ENCODE data around the gene TMED9.
A peak's percentile ranks its signal among the peaks of the same experiment; 100 is the strongest.

Gene TMED9

DNA sequence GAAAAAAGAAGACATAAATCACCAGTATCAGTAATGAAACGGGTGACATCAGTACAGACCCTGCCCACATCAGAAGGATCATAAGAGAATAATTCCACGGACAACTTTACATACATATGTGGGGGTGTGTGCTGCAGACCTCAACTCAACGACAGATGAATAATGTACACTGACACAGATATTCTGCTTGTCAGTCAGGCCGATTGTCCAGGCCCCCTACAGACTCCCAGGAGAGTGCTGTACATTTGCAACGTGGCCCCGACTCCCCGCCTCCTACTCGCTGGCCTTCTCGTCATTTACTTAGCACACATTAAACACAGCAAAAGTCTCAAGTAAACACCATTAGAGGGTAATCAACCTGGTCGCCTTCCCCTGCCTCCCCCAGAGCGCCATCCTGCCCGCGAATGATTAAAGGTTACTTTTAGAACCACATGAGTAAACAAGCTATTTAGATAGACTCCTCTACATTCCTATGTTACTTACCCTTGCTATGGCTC is 3.5 kb upstream of the TMED9 start:
- ATAC-seq, result peak in 1 of 2 donors; percentile 18

DNA sequence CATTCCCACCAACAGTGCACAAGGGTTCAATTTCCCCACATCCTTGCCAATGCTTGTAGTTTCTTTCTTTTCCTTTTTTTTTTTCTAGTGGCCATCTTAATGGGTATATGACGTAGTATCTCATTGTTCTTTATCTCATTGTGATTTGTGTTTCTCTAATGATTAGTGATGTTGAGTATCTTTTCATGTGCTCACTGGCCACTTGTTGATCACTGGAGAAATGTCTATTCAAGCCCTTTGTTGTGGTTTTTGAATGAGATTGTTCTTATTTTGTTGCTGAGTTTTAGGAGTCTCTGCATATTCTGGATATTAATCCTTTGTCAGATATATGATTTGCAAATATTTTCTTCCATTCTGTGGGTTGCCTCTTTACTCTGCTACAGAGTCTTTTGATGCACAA is 1.6 kb upstream of the TMED9 start:
- no peak for ATAC-seq

DNA sequence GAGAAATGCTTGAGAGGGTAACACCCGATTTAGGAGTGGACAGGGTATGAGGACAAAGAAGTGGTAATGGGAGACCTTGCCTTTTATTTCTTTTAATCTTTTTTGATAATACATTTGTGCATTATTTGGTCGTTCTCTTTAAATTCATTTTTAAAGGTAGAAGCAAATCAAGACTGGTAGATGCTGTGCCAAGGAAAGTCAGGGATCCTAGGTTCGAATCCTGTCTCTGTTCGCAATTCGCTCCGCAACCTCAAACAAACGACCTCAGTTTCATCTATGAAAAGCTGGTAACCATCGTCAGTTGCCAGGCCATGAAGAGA is 353 bp upstream of the TMED9 start:
- ATAC-seq, result no peak

DNA sequence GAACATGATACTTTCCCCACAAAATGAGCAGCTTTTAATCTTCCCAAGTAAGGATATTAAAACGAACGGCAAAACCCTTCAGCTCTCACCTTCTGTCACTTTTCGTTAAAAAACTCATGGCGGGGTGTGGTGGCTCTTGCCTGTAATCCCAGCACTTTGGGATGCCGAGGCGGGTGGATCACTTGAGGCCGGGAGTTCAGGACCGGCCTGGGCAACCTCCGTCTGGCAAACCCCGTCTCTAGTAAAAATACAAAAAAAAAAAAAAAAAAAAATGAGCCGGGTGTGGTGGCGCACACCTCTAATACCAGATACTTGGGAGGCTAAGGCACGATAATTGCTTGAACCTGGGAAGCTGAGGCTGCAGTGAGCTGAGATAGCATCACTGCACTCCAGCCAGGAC is 902 bp downstream of the TMED9 start:
- no peak for ATAC-seq

DNA sequence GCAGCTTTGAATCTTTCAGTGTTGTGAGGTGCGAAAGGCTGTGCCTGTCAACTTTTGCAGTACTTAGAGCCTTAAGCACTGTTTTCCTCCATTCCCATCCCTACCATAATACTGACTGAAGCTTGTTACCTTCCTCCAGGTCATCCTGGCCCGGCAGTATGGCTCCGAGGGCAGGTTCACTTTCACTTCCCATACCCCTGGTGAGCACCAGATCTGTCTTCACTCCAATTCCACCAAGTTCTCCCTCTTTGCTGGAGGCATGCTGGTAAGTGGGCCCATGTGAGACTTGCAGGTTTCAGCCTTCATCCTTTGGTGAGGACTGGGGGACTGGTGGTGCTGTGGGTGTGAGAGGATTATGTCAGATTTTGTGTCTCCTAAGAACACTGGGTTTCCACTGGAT is 1.5 kb downstream of the TMED9 start:
- no peak for ATAC-seq

DNA sequence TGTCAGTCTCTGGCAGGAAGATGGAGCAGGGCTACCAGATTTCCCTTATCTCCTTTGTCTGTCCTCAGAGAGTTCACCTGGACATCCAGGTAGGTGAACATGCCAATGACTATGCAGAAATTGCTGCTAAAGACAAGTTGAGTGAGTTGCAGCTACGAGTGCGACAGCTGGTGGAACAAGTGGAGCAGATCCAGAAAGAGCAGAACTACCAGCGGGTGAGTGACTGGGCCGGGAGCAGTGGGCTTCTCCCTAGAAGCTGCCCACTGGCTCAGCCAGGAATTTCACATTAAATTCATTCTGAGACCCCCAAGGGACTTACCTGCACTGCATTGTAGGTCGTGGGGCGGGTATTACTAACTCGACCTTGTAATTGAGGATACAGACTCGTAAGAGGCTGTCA is 2.1 kb downstream of the TMED9 start:
- no peak for ATAC-seq

DNA sequence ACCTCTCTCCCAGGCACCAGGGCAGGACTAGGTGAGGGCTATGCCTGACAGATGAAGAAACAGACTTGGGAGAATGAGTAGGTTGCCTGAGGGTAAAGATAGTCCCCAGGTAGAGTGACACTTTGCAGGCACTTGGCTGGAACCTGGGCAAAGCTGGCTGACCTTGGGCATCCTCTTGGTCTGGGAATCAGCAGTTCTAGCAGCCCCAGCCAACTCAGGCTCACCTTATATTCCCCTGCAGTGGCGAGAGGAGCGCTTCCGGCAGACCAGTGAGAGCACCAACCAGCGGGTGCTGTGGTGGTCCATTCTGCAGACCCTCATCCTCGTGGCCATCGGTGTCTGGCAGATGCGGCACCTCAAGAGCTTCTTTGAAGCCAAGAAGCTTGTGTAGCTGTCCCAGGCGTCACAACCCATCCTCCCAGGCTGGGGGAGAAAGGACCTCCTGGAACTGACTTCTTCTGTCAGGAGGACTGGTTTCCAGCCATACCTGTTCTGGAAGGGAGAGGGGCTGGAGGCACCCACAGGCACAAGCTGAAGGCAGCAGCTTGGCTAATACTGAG is 3.1 kb downstream of the TMED9 start:
- no peak for ATAC-seq

DNA sequence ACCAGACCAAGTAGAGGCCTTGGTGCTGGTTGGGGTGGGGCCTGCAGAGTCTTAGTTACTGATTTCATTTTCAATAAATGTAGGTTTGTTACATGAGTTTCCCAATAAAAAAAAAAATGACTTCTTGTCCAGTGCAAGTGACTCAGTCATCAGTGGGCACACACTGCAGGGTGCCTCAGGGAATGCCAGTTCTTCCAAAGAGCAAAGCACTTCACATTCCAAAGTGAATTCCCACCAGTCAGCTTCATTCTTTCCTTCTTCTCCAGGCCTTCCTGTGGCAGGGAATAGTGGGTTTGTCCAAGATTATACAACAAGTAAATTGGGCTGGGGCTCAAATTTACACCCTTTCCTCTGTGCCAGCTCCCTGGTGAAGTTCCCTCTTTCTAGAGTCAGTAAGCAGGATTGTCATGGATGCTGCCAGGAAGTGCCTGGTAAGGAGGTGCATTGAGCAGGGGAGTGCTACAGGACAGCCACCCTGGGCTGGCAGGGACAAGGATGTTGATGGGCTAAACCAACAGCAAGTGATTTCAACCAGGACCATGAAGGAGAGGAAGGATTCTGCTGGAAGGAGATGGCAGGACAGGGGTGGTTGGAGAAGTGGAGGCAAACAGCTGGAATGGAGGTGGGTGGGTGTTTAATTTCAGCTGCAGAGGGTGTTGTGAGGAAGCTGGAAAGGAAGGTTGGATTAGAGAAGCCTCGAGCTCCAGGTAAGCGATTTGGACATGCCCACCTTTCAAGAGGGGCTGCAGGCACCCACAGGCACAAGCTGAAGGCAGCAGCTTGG is 4.2 kb downstream of the TMED9 start:
- no peak for ATAC-seq

DNA sequence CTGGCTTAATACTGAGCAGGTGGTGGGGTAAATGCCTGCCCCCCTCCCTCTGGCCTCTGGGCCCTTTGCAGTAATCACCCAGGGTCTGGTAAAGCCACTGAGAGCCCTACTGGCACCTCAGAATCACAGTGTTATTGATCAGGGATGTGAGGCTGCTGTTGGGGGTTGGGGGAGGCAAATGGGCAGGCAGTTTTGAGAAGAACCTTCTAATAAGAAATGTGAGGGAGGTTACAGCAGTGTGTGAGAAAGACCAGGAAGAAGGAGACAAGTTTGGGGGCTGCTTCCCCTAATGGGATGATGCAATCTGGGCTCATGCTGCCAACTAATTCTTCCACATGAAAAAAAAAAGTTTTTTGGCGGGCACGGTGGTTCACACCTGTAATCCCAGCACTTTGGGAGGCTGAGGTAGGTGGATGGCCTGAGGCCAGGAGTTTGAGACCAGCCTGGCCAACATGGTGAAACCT is 4.8 kb downstream of the TMED9 start:
- no peak for ATAC-seq

DNA sequence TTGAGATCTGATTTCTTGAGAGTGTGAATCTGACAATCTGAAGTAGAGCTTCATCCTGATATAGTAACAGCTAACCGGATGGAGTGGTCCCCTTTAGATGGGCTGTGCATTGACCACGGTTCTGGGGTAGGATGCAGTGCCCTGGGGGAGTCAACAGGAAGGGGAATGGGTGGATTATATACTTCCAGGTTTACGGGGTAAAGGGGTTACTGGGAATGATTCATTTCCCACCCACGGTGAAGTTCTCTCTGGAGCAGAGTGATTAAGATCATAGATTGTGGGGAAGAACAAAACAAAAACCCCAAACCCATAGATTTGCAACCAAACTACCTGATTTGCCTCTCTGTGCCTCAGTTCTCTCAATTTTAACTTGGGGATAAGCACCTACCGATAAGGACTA is 6.5 kb downstream of the TMED9 start:
- ATAC-seq, result no peak

DNA sequence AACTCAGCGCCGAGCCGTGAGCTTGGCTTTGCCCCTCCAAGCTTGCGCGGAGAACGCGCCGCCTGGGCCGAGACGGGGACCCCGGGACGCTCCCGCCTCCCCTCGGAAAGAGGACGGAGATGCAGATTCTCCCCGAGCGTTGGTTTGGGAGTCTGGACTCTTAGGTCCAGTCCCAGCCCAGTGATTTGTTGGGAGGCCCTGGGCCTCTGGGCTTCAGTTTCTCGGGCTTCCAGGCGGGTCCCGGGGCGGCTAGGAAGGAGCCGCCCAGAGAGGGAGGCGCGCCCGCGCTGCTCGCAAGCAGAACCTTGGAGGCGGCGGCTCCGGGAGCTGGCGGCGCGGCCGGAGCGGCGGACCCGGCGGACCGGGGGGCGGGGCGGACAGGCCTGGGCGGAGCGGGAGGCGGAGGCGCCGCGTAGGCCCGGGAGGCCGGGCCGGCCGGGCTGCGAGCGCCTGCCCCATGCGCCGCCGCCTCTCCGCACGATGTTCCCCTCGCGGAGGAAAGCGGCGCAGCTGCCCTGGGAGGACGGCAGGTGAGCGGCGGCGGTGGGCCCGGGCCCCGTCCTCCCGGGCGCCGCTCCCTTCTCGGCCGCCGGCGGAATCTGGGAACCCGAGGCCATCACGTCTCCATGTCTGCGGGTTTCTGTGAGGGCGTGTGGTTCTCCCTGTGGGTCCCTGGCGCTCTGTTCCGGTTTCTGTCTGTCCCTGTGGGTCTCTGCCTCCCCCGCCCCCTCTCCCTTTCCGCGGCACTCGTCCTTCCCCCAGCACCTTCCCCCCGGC is 7.9 kb downstream of the TMED9 start, which contains the start of gene B4GALT7:
Gene B4GALT7 (plus strand): TSS at position 402 of the 777 bp plus-strand sequence. CDS start 79 bp downstream, at position 481.
- ATAC-seq, result peak; percentile 89 to 92

DNA sequence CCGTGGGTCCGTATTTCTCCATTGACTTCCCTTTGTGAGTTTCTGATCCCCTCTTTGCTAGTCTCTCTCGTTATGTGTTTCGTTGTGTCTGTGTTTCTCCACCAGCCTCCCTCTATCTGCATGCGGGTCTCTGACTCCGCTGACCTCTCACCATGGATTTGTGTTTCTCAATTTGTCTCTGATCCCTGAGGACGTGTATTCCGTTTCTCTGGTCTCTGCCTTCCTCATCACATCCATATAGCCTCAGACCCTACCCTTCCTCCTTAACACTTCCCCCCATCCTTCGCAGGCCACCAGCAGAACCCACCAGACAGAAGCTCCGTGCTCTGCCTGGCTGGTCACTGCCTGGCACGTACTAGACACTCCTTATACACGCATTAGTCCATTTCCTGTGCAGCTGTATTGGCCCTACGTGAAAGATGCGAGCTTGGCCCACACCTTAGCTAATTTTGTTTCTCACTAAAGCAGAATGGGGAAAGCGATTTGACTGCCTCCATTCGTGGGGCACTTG is 8.6 kb downstream of the TMED9 start:
- no peak for ATAC-seq

DNA sequence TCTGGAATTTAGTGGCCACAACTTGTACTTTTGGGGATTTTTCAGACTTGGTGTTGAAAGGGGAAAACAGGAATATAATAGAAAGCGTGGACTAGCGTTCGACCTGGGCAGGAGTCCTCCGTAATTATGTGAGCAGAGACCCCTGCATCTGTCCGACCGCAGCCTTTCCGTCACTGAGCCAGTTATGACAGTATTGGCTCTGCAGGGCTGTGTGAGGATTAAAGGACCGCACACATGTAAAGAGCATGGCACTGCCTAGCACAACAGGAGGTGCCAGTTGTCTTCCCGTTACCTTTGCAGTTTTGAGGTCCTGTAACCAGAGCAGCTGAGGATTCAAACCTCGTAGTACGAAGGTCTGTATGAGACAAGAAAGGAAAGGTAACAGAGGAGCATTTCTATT is 9.1 kb downstream of the TMED9 start:
- no peak for ATAC-seq

DNA sequence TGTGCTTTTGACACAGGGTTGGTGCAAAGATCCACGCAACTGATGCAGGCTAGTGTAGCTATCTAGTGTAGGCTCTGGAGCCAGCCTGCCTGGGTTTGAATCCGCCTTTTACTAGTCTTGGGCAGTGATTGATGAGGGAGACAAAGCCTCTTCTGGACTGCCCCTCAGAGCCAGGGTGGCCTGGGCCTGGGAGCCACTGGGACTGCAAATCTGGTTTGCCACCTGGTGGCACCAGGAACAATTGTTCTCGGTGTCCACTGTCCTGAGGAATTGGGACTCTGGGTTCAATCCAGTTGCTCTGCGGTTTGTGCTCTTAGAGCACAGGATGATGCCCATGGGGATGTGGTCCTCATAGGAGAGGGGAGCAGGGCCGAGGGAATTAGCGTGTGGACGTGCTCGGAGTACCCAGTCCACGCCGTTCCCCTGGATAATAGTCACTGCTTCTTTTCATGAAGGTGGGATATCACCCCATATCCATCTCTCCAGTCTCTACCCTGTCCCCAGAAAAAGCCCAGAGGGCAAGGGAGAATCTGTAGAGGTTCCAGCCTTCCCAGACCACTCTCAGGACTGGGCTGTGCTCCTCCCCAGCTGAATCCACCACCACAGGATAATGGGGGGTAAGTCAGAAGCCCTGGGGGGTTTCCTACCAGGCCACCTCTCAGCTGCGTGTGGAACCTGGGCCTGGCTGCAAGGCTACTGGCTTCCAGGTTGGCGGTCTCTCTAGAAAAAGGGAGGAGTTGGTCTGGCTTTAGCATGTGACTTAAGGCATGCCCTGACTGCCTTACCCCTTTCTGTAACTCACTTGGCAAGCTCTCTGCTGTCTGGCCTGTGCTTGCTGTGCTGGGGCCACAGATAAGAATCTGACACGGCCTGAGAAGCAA is 9.8 kb downstream of the TMED9 start:
- ATAC-seq, result no peak

DNA sequence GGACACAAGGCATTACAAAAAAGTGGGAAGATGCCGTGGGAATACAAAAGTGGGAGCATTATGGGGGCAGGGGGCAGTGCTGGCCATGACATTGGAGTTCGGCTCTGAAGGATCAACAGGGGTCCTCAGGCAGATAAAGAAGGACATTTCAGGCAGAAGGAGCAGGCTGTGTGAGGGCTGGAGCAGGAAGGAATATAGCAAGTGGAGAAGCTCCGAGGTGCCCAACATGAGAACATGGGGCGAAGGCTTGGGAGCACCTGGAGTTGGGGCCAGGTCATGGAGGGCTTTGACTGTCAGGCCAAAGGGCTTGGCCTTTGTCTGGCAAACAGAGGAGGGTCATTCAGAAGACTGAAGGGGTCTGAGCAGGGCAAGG is 10.4 kb downstream of the TMED9 start:
- no peak for ATAC-seq

DNA sequence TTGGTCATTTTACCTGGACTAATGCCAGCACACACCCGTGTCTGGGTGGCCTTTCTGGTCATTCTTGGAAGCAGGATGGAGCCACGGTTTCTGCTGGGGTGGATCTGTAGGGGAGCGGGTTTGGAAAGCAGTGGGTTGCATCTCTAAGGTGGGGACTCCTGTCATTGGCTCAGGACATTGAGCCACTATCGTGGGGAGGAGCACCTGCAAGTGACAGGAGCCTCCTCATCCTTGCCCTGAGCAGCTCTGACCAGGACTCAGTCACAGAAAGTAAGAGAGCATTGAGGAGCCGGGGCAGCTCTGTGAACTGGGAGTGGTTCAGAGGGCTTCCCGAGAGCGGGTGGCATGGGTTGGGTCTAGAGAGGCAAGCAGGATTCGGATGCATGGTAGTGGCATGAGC is 11.6 kb downstream of the TMED9 start:
- no peak for ATAC-seq

DNA sequence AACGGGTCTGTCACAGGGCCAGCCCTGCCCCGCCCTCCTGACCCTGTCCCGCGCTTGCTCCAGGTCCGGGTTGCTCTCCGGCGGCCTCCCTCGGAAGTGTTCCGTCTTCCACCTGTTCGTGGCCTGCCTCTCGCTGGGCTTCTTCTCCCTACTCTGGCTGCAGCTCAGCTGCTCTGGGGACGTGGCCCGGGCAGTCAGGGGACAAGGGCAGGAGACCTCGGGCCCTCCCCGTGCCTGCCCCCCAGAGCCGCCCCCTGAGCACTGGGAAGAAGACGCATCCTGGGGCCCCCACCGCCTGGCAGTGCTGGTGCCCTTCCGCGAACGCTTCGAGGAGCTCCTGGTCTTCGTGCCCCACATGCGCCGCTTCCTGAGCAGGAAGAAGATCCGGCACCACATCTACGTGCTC is 12.1 kb downstream of the TMED9 start:
- no peak for ATAC-seq

DNA sequence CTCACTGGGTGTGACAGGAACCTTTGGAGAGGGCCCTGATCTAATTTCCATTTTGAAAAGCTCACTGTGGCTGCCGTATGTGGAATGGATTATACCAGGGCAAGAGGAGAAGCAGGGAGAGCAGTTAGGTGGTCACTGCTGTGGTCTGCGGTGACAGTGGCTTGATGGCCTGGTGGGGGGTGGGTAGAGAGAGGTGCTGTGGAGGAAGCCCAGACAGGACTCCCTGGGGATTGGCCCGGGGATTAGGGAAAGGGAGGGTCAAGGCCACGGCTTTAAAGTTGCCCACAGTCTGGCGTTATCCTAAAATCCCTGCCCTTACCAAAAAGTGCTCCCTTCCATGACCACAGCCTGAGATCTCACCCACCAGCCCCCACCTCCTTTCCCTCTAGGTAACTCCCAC is 12.7 kb downstream of the TMED9 start:
- ATAC-seq, result no peak

DNA sequence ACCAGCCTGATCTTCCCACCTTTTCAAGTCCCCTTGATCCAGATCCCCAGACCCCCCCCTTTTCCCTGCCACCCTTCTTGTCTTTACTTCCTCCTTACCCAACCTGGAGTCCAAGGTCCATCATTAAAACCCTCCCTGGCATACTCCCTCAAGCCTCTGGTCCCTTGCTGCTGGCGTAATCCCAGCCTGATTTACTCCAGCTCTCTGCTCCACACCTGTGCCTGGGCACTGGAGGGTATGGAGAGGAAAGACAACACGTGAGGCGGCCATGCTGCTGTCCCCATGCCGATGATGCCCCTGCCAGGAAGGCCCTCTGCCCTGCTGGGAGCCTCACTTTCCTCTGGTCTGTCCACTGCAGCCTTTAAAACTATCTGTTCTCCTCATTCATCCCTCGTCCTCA is 13.1 kb downstream of the TMED9 start:
- no peak for ATAC-seq

DNA sequence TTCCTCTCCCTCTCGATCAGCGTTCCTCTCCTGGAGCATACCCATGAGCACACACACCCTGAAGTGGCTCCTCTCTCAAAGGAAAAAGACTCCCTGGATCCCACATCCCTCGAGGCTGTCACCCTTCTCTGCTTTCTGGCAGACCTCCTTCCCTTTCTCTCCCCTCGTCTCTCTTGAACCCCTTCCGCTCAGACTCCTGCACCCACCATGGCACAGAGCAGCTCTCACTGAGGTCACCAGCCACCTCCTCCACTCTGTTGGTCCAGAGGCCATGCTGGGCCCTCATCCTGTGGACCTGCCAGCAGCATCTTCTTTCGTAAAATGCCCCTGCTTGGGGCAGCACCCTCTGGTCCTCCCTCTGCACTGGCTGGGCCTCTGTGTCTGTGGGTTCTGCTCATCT is 13.7 kb downstream of the TMED9 start:
- no peak for ATAC-seq

DNA sequence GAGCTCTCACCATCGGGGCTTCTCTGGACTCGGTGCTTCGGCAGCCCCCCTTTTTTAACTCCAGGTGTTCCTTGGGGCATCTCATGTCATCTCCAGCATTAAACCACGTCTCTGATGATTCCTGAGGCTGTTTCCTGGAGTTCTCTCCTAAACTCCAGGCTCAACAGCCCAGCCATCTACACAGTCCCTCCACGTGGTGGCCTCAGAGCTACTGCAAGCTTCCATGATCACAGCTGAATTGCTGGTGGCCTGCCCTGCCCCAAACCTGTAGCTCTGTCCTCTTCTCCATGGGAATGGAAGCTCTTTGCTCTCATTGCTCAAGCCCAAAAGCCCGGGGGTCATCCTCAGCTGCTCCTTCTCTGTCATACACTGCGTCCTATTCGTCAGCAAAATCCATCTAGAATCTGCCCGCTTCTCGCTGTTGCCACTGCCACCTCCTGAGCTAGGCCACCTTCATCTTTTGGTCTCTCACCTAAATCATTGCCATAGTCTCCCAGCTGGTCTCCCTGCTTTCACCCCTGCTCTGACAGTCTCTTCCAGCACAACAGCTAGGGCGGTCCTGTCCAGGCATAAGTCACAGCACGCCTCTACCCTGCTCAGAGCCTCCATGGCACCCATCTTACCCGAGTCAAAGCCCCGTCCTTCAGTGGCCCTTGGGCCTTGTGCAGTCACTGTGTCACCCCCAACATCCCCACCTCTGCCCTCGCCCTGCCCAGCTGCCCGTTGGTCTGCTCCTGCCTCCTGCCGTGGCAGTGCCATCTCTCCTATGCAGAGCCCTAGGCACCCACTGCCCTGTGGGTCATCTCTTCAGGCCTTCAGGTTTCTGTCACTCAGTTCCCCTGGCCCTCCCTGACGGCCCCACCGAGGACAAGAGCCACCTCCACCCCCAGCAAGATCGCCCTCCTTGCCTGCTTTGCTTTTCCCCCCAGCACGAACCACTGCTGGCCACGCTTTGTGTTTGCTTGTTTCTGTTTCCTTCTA is 14.4 kb downstream of the TMED9 start:
- no peak for ATAC-seq

Data from activated CD4-positive, CD25-positive, alpha-beta regulatory T cell treated with anti-CD3 and anti-CD28 coated beads, Interleukin-2, amount 50 U/mL, for 24 hours (primary cell).